Activated T-helper 2 cell treated with anti-CD3 and anti-CD28 coated beads, Interferon-gamma antibody, Interleukin-2, Interleukin-4, amounts not matched to agents 10 μg/mL and 5 μg/mL and 100 μg/mL, durations not matched to agents 14 hours and 24 hours and 36 hours (primary cell): Measurements from ENCODE around the gene CDK11A. TPM values are rescaled to one million over a fixed set of nuclear protein-coding genes. Genes with fewer than 3 reads are reported as not detected.
"Not testable (repeated sequence)": the region's sequence is repeated elsewhere in the genome, so short reads cannot be mapped to it uniquely, and the experiment has no call there.

Experiments
- DNase-seq: peaks from one replicate; pipeline ENCODE4 v3.0.0; 2021; ENCODE audit warnings: low spot score
- H3K27ac Mint-ChIP-seq: one replicate; pipeline ENCODE4 v1.8.0; 2021; ENCODE audit warnings: mixed read lengths
- H3K27me3 Mint-ChIP-seq: one replicate; pipeline ENCODE4 v1.8.0; 2021; ENCODE audit warnings: low read depth, mixed read lengths
- H3K36me3 Mint-ChIP-seq: one replicate; pipeline ENCODE4 v1.8.0; 2021; ENCODE audit warnings: low read depth, mixed read lengths
- H3K4me1 Mint-ChIP-seq: one replicate; pipeline ENCODE4 v1.8.0; 2021; ENCODE audit warnings: low read depth, mixed read lengths
- H3K4me3 Mint-ChIP-seq: one replicate; pipeline ENCODE4 v1.8.0; 2021; ENCODE audit warnings: low read depth, mild to moderate bottlenecking, moderate library complexity, mixed read lengths
- H3K9me3 Mint-ChIP-seq: one replicate; pipeline ENCODE4 v1.8.0; 2021; ENCODE audit warnings: mixed read lengths
- intact Hi-C: fragments of 100-400 bp; cut with micrococcal nuclease; formaldehyde crosslinking; loops from one replicate; pipeline ENCODE4 v1.15.1; 2023
- total RNA-seq: library from RNA; stranded (reverse); gene quantifications from 2 replicates; pipeline ENCODE4 v1.2.3, GENCODE V29; 2022

Gene CDK11A
- total RNA-seq, 1 donor from 2014 or later: 63.1 TPM

GRCh38 chr1:1758692-1759455 lies 34.7 kb upstream of the CDK11A start:
- Mint-ChIP-seq H3K36me3 (peaks cover 44% of the 10 kb centered on the region), H3K4me3 (no peak overlapping the region), H3K27ac (no peak overlapping the region), H3K27me3 (no peaks in the 10 kb centered on the region), H3K9me3 (no peaks in the 10 kb centered on the region), H3K4me1 (no peaks in the 10 kb centered on the region)
- intact Hi-C loops: no loop called here
- DNase-seq: no peak

- Mint-ChIP-seq H3K27ac (no peak overlapping the region), H3K4me3 (no peak overlapping the region), H3K36me3 (peaks cover 44% of the 10 kb centered on the region), H3K4me1 (no peaks in the 10 kb centered on the region), H3K9me3 (no peaks in the 10 kb centered on the region), H3K27me3 (no peaks in the 10 kb centered on the region)
- intact Hi-C loops: no loop called here
- DNase-seq: no peak
These were observed 34.0 kb upstream of the CDK11A start for GRCh38 chr1:1758059-1758621.

- Mint-ChIP-seq H3K4me1 (no peaks in the 10 kb centered on the region), H3K4me3 (no peak overlapping the region), H3K36me3 (peaks cover 39% of the 10 kb centered on the region), H3K27me3 (no peaks in the 10 kb centered on the region), H3K27ac (no peak overlapping the region), H3K9me3 (no peaks in the 10 kb centered on the region)
- no peak for DNase-seq
- intact Hi-C loops: no loop called here
These were observed 33.4 kb upstream of the CDK11A start for GRCh38 chr1:1757422-1758058.

GRCh38 chr1:1756661-1757421 lies 32.7 kb upstream of the CDK11A start:
- H3K4me1 Mint-ChIP-seq: no peaks in the 10 kb centered on the region
- no peak for DNase-seq
- no peaks in the 10 kb centered on the region for H3K9me3 Mint-ChIP-seq
- no peak overlapping the region for H3K27ac Mint-ChIP-seq
- peaks cover 32% of the 10 kb centered on the region for H3K36me3 Mint-ChIP-seq
- intact Hi-C loops: no loop called here
- H3K27me3 Mint-ChIP-seq: no peaks in the 10 kb centered on the region
- H3K4me3 Mint-ChIP-seq: no peak overlapping the region

GRCh38 chr1:1755852-1756251 lies 31.7 kb upstream of the CDK11A start:
- H3K9me3 Mint-ChIP-seq: no peaks in the 10 kb centered on the region
- H3K36me3 Mint-ChIP-seq: peaks cover 24% of the 10 kb centered on the region
- no peak for DNase-seq
- H3K27me3 Mint-ChIP-seq: no peaks in the 10 kb centered on the region
- H3K4me3 Mint-ChIP-seq: no peak overlapping the region
- no peaks in the 10 kb centered on the region for H3K4me1 Mint-ChIP-seq
- intact Hi-C loops: no loop called here
- H3K27ac Mint-ChIP-seq: no peak overlapping the region

- H3K27ac Mint-ChIP-seq: no peak overlapping the region
- intact Hi-C loops: no loop called here
- H3K4me3 Mint-ChIP-seq: no peak overlapping the region
- no peaks in the 10 kb centered on the region for H3K4me1 Mint-ChIP-seq
- no peak for DNase-seq
- no peaks in the 10 kb centered on the region for H3K9me3 Mint-ChIP-seq
- H3K27me3 Mint-ChIP-seq: no peaks in the 10 kb centered on the region
- peaks cover 24% of the 10 kb centered on the region for H3K36me3 Mint-ChIP-seq
These were observed 31.3 kb upstream of the CDK11A start for GRCh38 chr1:1755426-1755825.

- H3K27ac Mint-ChIP-seq: no peak overlapping the region
- H3K4me1 Mint-ChIP-seq: no peaks in the 10 kb centered on the region
- no peak for DNase-seq
- H3K4me3 Mint-ChIP-seq: no peak overlapping the region
- H3K36me3 Mint-ChIP-seq: peaks cover 22% of the 10 kb centered on the region
- intact Hi-C loops: no loop called here
- H3K27me3 Mint-ChIP-seq: no peaks in the 10 kb centered on the region
- H3K9me3 Mint-ChIP-seq: no peaks in the 10 kb centered on the region
These were observed 30.1 kb upstream of the CDK11A start for GRCh38 chr1:1754051-1754815.

GRCh38 chr1:1753607-1754005 lies 29.4 kb upstream of the CDK11A start:
- no peaks in the 10 kb centered on the region for H3K27me3 Mint-ChIP-seq
- H3K4me1 Mint-ChIP-seq: peaks cover under 1% of the 10 kb centered on the region
- H3K4me3 Mint-ChIP-seq: no peak overlapping the region
- no peaks in the 10 kb centered on the region for H3K9me3 Mint-ChIP-seq
- intact Hi-C loops: no loop called here
- no peak overlapping the region for H3K27ac Mint-ChIP-seq
- DNase-seq: no peak
- peaks cover 20% of the 10 kb centered on the region for H3K36me3 Mint-ChIP-seq

- Mint-ChIP-seq H3K27ac (no peak overlapping the region), H3K36me3 (peaks cover 14% of the 10 kb centered on the region), H3K27me3 (no peaks in the 10 kb centered on the region), H3K9me3 (no peaks in the 10 kb centered on the region), H3K4me3 (no peak overlapping the region), H3K4me1 (peaks cover 3% of the 10 kb centered on the region)
- intact Hi-C loops: no loop called here
- DNase-seq: no peak
These were observed 28.8 kb upstream of the CDK11A start for GRCh38 chr1:1752636-1753606.

- Mint-ChIP-seq H3K4me3 (no peak overlapping the region), H3K27ac (no peak overlapping the region), H3K4me1 (peaks cover 3% of the 10 kb centered on the region), H3K36me3 (peaks cover 12% of the 10 kb centered on the region), H3K9me3 (no peaks in the 10 kb centered on the region), H3K27me3 (no peaks in the 10 kb centered on the region)
- no peak for DNase-seq
- intact Hi-C loops: no loop called here
These were observed 28.0 kb upstream of the CDK11A start for GRCh38 chr1:1752190-1752589.

GRCh38 chr1:1749941-1750340 lies 25.8 kb upstream of the CDK11A start:
- intact Hi-C loops, H3K27ac Mint-ChIP-seq, H3K9me3 Mint-ChIP-seq, DNase-seq, H3K36me3 Mint-ChIP-seq, H3K4me3 Mint-ChIP-seq, H3K27me3 Mint-ChIP-seq, H3K4me1 Mint-ChIP-seq: not testable (repeated sequence)
